ENCODE measurements around the gene NXNL2.

NXNL2 gene

GRCh38 chr9:88538311-88539085, 3.5 kb downstream of the NXNL2 start:
- ATAC-seq (ENCODE audit: low read depth) = no peak
- Mint-ChIP-seq H3K4me3 (no peak overlapping the region), H3K27me3 (peaks cover 14% of the 10 kb centered on the region), H3K9me3 (peaks cover 4% of the 10 kb centered on the region), H3K27ac (no peak overlapping the region), H3K36me3 (no peaks in the 10 kb centered on the region), H3K4me1 (peaks cover 5% of the 10 kb centered on the region)
- DNase-seq (ENCODE audit: low spot score in 2 of 2) = no peak

DNA sequence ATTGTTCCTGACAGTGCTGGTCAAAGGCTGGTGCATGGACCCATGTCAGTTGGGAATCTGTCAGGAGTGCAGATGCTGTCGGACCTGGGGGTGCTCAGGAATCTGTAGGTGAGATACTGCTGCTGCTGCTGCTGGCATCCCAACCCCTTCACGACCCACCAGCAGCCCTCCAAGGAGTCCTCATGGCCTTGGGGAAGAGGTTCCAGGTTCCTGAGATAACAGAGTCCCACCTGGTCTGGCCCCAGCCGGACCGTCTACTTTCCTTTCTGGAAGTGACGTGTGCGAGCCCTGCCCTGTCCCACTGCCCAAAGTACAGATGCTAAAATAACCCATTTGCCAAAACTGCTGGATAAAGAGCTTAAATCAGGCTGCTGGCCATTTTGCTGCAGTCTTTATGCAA, 4.3 kb downstream of the NXNL2 start:
- Mint-ChIP-seq H3K27me3 (peaks cover 7% of the 10 kb centered on the region), H3K9me3 (peaks cover 4% of the 10 kb centered on the region), H3K27ac (no peak overlapping the region), H3K36me3 (no peaks in the 10 kb centered on the region), H3K4me3 (no peak overlapping the region), H3K4me1 (no peaks in the 10 kb centered on the region)
- no peak for ATAC-seq (ENCODE audit: low read depth)
- no peak for DNase-seq (ENCODE audit: low spot score in 2 of 2)

DNA sequence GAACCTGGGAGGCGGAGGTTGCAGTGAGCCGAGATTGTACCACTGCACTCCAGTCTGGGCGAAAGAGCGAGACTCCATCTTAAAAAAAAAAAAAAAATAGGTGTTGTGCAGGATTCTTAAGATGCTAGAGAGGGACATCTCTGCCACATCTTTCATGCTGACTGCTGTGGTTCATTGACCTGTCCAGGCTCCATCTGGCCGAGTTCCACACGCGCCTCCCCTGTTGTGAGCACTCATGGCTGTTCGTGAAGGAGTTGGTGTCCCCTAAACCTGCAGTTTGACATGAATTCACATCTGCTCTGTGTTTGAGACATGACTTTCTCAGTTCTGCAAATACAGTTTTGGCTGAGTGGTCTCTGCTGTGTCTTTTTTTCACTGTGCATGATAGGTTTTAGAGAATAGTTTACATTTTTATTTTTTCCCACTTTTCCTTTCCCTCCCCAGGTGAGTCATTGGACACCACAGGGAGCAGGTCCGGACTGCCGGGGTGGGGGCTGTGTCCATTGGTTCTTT, 5.3 kb downstream of the NXNL2 start:
- H3K27me3 Mint-ChIP-seq = peaks cover 6% of the 10 kb centered on the region
- peaks cover 4% of the 10 kb centered on the region for H3K9me3 Mint-ChIP-seq
- H3K27ac Mint-ChIP-seq = no peak overlapping the region
- ATAC-seq (ENCODE audit: low read depth) = no peak
- H3K4me3 Mint-ChIP-seq = no peak overlapping the region
- no peaks in the 10 kb centered on the region for H3K36me3 Mint-ChIP-seq
- DNase-seq (ENCODE audit: low spot score in 2 of 2) = no peak
- no peaks in the 10 kb centered on the region for H3K4me1 Mint-ChIP-seq

DNA sequence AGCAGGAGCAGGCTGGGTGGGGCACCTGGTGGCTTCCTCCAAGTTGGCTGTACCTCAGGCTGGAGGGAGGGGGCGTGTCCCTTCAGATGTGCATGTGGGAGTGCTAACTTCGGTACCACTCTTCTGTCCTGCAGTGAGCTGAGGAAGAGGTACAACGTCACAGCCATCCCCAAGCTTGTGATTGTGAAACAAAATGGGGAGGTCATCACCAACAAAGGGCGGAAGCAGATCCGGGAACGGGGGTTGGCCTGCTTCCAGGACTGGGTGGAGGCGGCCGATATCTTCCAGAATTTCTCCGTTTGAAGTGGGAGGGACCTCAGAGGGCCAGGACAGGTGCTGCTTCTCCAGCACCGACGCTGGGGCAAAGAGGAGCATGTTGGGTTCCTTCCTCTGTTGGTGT, 9.3 kb downstream of the NXNL2 start:
- H3K4me3 Mint-ChIP-seq = no peak overlapping the region

DNA sequence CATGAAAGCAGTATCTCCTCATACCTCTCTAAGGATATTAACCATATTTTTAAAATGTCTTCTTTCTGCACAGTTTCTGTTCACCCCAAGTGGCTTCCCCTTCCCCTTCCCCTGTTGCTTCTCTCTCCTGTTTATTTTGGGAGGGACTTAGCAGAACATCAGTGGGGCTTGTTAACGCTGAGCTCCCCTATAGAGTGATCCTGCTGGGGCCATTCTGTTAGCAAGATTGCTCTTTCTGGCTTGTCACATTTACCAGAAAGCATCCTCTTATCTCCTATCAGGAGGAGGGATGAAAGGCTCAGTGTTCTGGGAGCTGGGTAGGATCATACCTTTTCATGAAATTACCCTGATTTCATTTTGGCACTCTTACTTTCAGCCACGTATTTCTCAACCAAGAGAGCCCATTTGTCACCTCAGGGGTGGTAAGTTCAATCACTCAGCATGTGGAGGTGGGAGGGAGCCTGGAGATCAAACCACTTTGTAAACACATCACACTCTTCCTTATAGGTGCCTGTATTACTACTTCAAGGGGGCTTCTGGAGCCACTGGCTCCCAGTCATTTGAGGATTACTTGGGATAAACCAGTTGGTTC, 16.7 kb downstream of the NXNL2 start:
- H3K36me3 Mint-ChIP-seq = no peaks in the 10 kb centered on the region
- ATAC-seq (ENCODE audit: low read depth) = no peak
- peaks cover 5% of the 10 kb centered on the region for H3K9me3 Mint-ChIP-seq
- no peak overlapping the region for H3K4me3 Mint-ChIP-seq
- no peaks in the 10 kb centered on the region for H3K4me1 Mint-ChIP-seq
- no peak overlapping the region for H3K27ac Mint-ChIP-seq
- H3K27me3 Mint-ChIP-seq = peaks cover 4% of the 10 kb centered on the region
- DNase-seq (ENCODE audit: low spot score in 2 of 2) = no peak

More for the DNA sequence above, 9.3 kb downstream of the NXNL2 start:
- H3K4me1 Mint-ChIP-seq = no peaks in the 10 kb centered on the region
- H3K27me3 Mint-ChIP-seq = peaks cover 4% of the 10 kb centered on the region
- H3K27ac Mint-ChIP-seq = no peak overlapping the region
- H3K9me3 Mint-ChIP-seq = peaks cover 6% of the 10 kb centered on the region
- ATAC-seq (ENCODE audit: low read depth) (no peak), DNase-seq (ENCODE audit: low spot score in 2 of 2) (no peak)
- no peaks in the 10 kb centered on the region for H3K36me3 Mint-ChIP-seq

- peaks cover 5% of the 10 kb centered on the region for H3K9me3 Mint-ChIP-seq
- no peak for DNase-seq (ENCODE audit: low spot score in 2 of 2)
- no peaks in the 10 kb centered on the region for H3K36me3 Mint-ChIP-seq
- H3K27ac Mint-ChIP-seq = no peak overlapping the region
- peaks cover 4% of the 10 kb centered on the region for H3K27me3 Mint-ChIP-seq
- H3K4me1 Mint-ChIP-seq = no peaks in the 10 kb centered on the region
- ATAC-seq (ENCODE audit: low read depth) = no peak
- no peak overlapping the region for H3K4me3 Mint-ChIP-seq
These were observed 18.4 kb downstream of the NXNL2 start for GRCh38 chr9:88553350-88553749.

DNA sequence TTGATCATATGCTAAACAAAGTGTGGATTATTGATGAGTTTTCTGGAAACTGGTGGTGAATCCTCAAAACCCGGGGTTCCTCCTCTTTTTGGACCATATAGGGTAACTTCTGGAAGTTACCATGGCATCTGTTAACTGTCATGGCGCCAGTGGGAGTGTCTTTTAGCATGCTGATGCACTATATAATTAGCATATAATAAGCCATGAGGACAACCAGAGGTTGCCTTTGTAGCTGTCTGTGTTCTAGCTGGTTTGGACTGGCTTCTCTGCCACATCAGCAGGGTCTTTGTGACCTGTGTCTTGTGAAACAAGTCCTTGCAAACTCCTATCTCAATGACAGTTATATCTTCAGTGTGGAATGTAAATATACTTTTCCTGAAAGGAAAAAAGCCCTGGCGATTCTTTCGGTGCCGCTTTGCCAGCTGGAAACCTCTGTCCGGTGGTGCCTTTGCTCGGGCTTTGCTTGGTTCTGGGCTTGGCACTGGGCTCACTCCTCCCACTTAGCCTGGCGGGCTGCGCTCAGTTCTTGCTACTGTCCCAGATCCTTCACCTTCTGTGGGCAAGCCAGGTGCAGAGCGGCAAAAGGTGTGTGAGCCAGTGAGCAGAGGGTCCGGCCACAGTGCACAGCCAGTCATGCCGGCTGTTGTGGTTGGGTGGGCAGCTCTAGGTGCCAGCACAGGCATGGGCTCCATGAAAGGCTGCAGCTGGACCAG, 20.4 kb downstream of the NXNL2 start:
- DNase-seq (ENCODE audit: low spot score in 2 of 2) (no peak), ATAC-seq (ENCODE audit: low read depth) (no peak)
- Mint-ChIP-seq H3K36me3 (no peaks in the 10 kb centered on the region), H3K9me3 (no peaks in the 10 kb centered on the region), H3K4me3 (no peak overlapping the region), H3K27ac (no peak overlapping the region), H3K27me3 (peaks cover 4% of the 10 kb centered on the region), H3K4me1 (no peaks in the 10 kb centered on the region)

- no peak for ATAC-seq (ENCODE audit: low read depth)
- DNase-seq (ENCODE audit: low spot score in 2 of 2) = no peak
These were observed 24.7 kb downstream of the NXNL2 start for GRCh38 chr9:88559661-88560060.

GRCh38 chr9:88567870-88568269, 32.9 kb downstream of the NXNL2 start:
- Mint-ChIP-seq H3K9me3 (no peaks in the 10 kb centered on the region), H3K4me1 (no peaks in the 10 kb centered on the region), H3K36me3 (no peaks in the 10 kb centered on the region), H3K27ac (no peak overlapping the region), H3K4me3 (no peak overlapping the region), H3K27me3 (no peaks in the 10 kb centered on the region)
- no peak for ATAC-seq (ENCODE audit: low read depth)
- no peak for DNase-seq (ENCODE audit: low spot score in 2 of 2)

More at GRCh38 chr9:88559661-88560060, 24.7 kb downstream of the NXNL2 start:
- no peaks in the 10 kb centered on the region for H3K36me3 Mint-ChIP-seq
- no peak overlapping the region for H3K27ac Mint-ChIP-seq
- H3K9me3 Mint-ChIP-seq = no peaks in the 10 kb centered on the region
- no peak overlapping the region for H3K4me3 Mint-ChIP-seq
- no peaks in the 10 kb centered on the region for H3K4me1 Mint-ChIP-seq
- no peaks in the 10 kb centered on the region for H3K27me3 Mint-ChIP-seq

GRCh38 chr9:88571419-88571818, 36.4 kb downstream of the NXNL2 start:
- no peak for ATAC-seq (ENCODE audit: low read depth)
- no peaks in the 10 kb centered on the region for H3K36me3 Mint-ChIP-seq

GRCh38 chr9:88572684-88573083, 37.7 kb downstream of the NXNL2 start:
- DNase-seq (ENCODE audit: low spot score in 2 of 2) (no peak), ATAC-seq (ENCODE audit: low read depth) (no peak)
- Mint-ChIP-seq H3K9me3 (peaks cover 2% of the 10 kb centered on the region), H3K4me1 (no peaks in the 10 kb centered on the region), H3K27me3 (peaks cover 11% of the 10 kb centered on the region), H3K4me3 (no peak overlapping the region), H3K36me3 (no peaks in the 10 kb centered on the region), H3K27ac (no peak overlapping the region)

More at GRCh38 chr9:88571419-88571818, 36.4 kb downstream of the NXNL2 start:
- no peak overlapping the region for H3K27ac Mint-ChIP-seq
- H3K4me1 Mint-ChIP-seq = no peaks in the 10 kb centered on the region
- H3K4me3 Mint-ChIP-seq = no peak overlapping the region
- peaks cover 2% of the 10 kb centered on the region for H3K9me3 Mint-ChIP-seq
- no peak for DNase-seq (ENCODE audit: low spot score in 2 of 2)
- H3K27me3 Mint-ChIP-seq = peaks cover 11% of the 10 kb centered on the region

GRCh38 chr9:88574953-88575352, 40.0 kb downstream of the NXNL2 start:
- H3K4me3 Mint-ChIP-seq = no peak overlapping the region
- ATAC-seq (ENCODE audit: low read depth) (no peak), DNase-seq (ENCODE audit: low spot score in 2 of 2) (no peak)
- H3K36me3 Mint-ChIP-seq = no peaks in the 10 kb centered on the region
- no peak overlapping the region for H3K27ac Mint-ChIP-seq
- H3K4me1 Mint-ChIP-seq = peaks cover 3% of the 10 kb centered on the region
- H3K27me3 Mint-ChIP-seq = peaks cover 11% of the 10 kb centered on the region
- peaks cover 2% of the 10 kb centered on the region for H3K9me3 Mint-ChIP-seq

GRCh38 chr9:88577256-88578120, 42.5 kb downstream of the NXNL2 start:
- H3K27me3 Mint-ChIP-seq = peaks cover 11% of the 10 kb centered on the region
- ATAC-seq (ENCODE audit: low read depth) = no peak
- peaks cover 2% of the 10 kb centered on the region for H3K9me3 Mint-ChIP-seq
- H3K4me3 Mint-ChIP-seq = no peak overlapping the region
- H3K36me3 Mint-ChIP-seq = no peaks in the 10 kb centered on the region
- H3K4me1 Mint-ChIP-seq = peaks cover 3% of the 10 kb centered on the region
- DNase-seq (ENCODE audit: low spot score in 2 of 2) = no peak
- H3K27ac Mint-ChIP-seq = no peak overlapping the region
